A673 (cell line): Measurements from ENCODE around the gene WNT7A.

ENCODE experiments used
- EZH2 ChIP-seq: fragments of 200-600 bp; sonication (generic); IDR thresholded peaks from 2 replicates; pipeline ENCODE4 v1.6.1; 2017; ENCODE audit warnings: borderline replicate concordance, low read depth, mild to moderate bottlenecking, mixed read lengths, antibody characterized with exemption, low read length; ENCODE audit not compliant: poor library complexity, severe bottlenecking
- TF ChIP-seq, protein P1 (sequence below): fragments of 300-800, 200-600 bp; sonication (generic); conservative IDR thresholded peaks from 2 replicates; pipeline ENCODE4 v1.5.1; 2017; ENCODE audit warnings: low read depth, mild to moderate bottlenecking, antibody characterized with exemption, low read length, moderate library complexity, mixed read lengths

DNA sequence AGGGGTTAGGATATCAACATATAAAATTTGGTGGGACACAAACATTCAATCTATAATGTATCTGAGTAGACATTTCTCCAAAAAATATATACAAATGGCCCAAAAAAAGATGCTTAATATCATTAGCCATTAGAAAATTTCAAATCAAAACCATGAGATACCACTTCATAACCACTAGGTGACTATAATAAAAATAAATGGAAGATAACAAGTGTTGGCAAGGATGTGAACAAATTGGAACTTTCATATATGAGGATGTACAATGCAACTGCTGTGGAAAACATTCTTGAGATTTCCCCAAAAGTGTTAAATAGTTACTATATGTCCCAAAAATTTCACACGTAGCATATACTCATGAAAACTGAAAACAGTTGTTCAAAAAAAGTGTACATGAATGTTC, 36.5 kb upstream of the WNT7A start:
- TF ChIP-seq, protein P1, sequence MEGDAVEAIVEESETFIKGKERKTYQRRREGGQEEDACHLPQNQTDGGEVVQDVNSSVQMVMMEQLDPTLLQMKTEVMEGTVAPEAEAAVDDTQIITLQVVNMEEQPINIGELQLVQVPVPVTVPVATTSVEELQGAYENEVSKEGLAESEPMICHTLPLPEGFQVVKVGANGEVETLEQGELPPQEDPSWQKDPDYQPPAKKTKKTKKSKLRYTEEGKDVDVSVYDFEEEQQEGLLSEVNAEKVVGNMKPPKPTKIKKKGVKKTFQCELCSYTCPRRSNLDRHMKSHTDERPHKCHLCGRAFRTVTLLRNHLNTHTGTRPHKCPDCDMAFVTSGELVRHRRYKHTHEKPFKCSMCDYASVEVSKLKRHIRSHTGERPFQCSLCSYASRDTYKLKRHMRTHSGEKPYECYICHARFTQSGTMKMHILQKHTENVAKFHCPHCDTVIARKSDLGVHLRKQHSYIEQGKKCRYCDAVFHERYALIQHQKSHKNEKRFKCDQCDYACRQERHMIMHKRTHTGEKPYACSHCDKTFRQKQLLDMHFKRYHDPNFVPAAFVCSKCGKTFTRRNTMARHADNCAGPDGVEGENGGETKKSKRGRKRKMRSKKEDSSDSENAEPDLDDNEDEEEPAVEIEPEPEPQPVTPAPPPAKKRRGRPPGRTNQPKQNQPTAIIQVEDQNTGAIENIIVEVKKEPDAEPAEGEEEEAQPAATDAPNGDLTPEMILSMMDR: no peak
- no peak for TF ChIP-seq EZH2
